Activated CD4-positive, alpha-beta T cell treated with anti-CD3 and anti-CD28 coated beads, Interleukin-2, amount 50 U/mL, for 4 hours (primary cell): ENCODE results near the gene TMEM126A.
"Not testable (repeated sequence)": the region's sequence is repeated elsewhere in the genome, so short reads cannot be mapped to it uniquely, and the experiment has no call there.

Experiments used
- DNase-seq, 2 experiments: peaks; one replicate each; pipeline ENCODE4 v3.0.0-alpha.2; 2020

Gene TMEM126A

GRCh38 chr11:85661972-85662664, 14.4 kb downstream of the TMEM126A start:
- no peak for DNase-seq

GRCh38 chr11:85663080-85663752, 15.4 kb downstream of the TMEM126A start:
- DNase-seq: no peak

GRCh38 chr11:85663753-85664614, 16.2 kb downstream of the TMEM126A start:
- peak; percentile 88 to 89 for DNase-seq

- DNase-seq: peak; percentile 88 to 90
Observed at GRCh38 chr11:85664615-85665481, 17.1 kb downstream of the TMEM126A start, which contains the start of gene CREBZF. TSS of gene CREBZF (minus strand) at chr11:85665129. CDS start at chr11:85664875, 254 bp downstream.

GRCh38 chr11:85665733-85666132, 18.0 kb downstream of the TMEM126A start:
- DNase-seq: no peak

- no peak for DNase-seq
Observed at GRCh38 chr11:85666687-85667086, 18.9 kb downstream of the TMEM126A start.

GRCh38 chr11:85668157-85668556, 20.4 kb downstream of the TMEM126A start:
- DNase-seq: no peak

- not testable (repeated sequence) for DNase-seq
Observed at GRCh38 chr11:85670949-85671663, 23.3 kb downstream of the TMEM126A start.

GRCh38 chr11:85672105-85672902, 24.5 kb downstream of the TMEM126A start:
- DNase-seq: no peak

GRCh38 chr11:85673393-85673792, 25.6 kb downstream of the TMEM126A start:
- DNase-seq: no peak

GRCh38 chr11:85679576-85679975, 31.8 kb downstream of the TMEM126A start:
- DNase-seq: no peak

- DNase-seq: no peak
Observed at GRCh38 chr11:85680897-85681296, 33.1 kb downstream of the TMEM126A start.

- peak; percentile 44 to 54 for DNase-seq
Observed at GRCh38 chr11:85682330-85683305, 34.9 kb downstream of the TMEM126A start.

GRCh38 chr11:85685125-85685819, 37.5 kb downstream of the TMEM126A start:
- no peak for DNase-seq

- DNase-seq: no peak
Observed at GRCh38 chr11:85685820-85686459, 38.2 kb downstream of the TMEM126A start, which contains the start of gene CCDC89. TSS of gene CCDC89 (minus strand) at chr11:85686195. CDS start at chr11:85686130, 65 bp downstream.

GRCh38 chr11:85694385-85694980, 46.7 kb downstream of the TMEM126A start:
- no peak for DNase-seq

- DNase-seq: no peak
Observed at GRCh38 chr11:85695546-85695945, 47.8 kb downstream of the TMEM126A start.

- no peak for DNase-seq
Observed at GRCh38 chr11:85697747-85698146, 50.0 kb downstream of the TMEM126A start.
